Endothelial cell of hepatic sinusoid (primary cell): ENCODE data around the gene CLDN6.
"Not testable (repeated sequence)": the region's sequence is repeated elsewhere in the genome, so short reads cannot be mapped to it uniquely, and the experiment has no call there.

Source experiments
- in situ Hi-C: cut with HindIII; loops from 2 replicates; pipeline ENCODE4 v1.10.0; 2017; ENCODE audit warnings: low sequenced_read_pairs

CLDN6 gene

DNA sequence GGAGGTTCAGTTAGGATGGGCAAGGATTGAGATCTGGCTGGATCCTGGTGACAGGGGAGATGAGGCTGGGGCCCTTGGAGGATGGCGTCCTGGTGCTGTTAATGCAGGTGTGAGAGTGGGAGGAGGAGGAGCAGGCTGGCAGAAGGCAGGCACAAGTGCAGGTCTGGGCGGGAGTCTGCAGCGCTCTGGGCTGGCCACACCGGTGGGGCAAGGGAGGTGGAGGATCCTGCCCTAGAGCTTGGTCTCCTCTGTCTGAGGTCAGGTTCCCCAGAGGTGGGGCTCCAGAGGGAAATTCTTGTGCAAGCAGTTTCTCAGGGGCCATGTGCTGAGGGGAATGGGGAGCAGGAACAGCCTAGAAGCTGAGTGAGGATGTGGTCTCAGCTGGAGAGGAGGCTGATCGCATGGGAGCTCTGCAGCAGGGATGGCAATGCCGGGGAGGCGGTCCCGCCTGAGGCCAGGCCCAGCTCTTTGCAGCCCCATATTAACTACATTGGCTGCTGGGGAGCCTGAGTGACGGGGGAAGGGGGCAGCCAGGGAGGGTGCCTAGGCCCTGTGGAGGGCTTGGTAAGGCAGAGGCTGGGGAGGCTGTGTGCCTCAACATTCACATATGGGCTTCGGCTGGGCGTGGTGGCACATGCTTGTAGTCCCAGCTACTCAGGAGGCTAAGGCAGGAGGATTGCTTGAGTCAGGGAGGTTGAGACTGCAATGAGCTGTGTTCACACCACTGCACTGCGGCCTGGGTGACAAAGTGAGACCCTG lies 34.8 kb upstream of the CLDN6 start:
- in situ Hi-C loops = not testable (repeated sequence)

- in situ Hi-C loops = no loop called here
These were observed 33.5 kb upstream of the CLDN6 start for GRCh38 chr16:3051494-3051893.

GRCh38 chr16:3051009-3051408 lies 33.0 kb upstream of the CLDN6 start:
- in situ Hi-C loops = no loop called here

DNA sequence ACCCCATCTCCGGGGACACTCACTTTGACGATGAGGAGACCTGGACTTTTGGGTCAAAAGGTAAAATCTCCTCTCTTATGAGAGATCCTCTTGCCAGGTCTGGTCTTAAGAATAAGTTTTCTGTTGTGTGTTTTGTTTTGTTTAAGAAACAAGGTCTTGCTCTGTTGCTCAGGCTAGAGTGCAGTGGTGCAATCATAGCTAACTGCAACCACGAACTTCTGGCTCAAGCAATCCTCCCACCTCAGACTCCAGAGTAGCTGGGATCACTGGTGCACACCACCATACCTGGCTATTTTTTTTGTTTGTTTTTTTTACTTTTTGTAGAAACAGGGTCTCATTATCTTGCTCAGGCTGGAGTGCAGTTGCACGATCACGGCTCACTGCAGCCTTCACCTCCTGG lies 32.5 kb upstream of the CLDN6 start:
- in situ Hi-C loops = no loop called here

DNA sequence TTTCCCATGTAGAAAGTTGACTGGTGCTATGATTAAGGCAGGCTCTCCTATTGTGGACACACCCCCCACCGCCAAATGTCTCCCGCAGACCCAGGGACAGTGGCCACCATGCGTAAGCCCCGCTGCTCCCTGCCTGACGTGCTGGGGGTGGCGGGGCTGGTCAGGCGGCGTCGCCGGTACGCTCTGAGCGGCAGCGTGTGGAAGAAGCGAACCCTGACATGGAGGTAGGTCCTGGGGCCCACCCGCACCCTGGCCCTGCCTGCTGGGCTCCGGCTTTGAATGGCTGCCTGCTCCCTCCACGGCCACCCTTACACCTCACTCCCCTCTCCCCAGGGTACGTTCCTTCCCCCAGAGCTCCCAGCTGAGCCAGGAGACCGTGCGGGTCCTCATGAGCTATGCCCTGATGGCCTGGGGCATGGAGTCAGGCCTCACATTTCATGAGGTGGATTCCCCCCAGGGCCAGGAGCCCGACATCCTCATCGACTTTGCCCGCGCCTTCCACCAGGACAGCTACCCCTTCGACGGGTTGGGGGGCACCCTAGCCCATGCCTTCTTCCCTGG lies 32.0 kb upstream of the CLDN6 start:
- in situ Hi-C loops = loop anchor here (5.0 kb wide), 2 partner anchors 47 to 102 kb away; partner anchors contain the start of gene ZSCAN10

GRCh38 chr16:3047387-3047720 lies 29.4 kb upstream of the CLDN6 start:
- in situ Hi-C loops = loop anchor here (5.0 kb wide), 2 partner anchors 50 to 105 kb away; partner anchors contain the start of gene ZSCAN10

GRCh38 chr16:3046641-3047386 lies 28.8 kb upstream of the CLDN6 start:
- in situ Hi-C loops = loop anchor here (5.0 kb wide), 2 partner anchors 50 to 105 kb away; partner anchors contain the start of gene ZSCAN10

GRCh38 chr16:3045758-3046640 lies 28.0 kb upstream of the CLDN6 start, which contains the start of gene MMP25:
TSS of gene MMP25 (plus strand) at chr16:3046561. CDS start at chr16:3046918, 357 bp downstream.
- in situ Hi-C loops = loop anchor here (5.0 kb wide), 2 partner anchors 51 to 106 kb away; partner anchors contain the start of gene ZSCAN10

DNA sequence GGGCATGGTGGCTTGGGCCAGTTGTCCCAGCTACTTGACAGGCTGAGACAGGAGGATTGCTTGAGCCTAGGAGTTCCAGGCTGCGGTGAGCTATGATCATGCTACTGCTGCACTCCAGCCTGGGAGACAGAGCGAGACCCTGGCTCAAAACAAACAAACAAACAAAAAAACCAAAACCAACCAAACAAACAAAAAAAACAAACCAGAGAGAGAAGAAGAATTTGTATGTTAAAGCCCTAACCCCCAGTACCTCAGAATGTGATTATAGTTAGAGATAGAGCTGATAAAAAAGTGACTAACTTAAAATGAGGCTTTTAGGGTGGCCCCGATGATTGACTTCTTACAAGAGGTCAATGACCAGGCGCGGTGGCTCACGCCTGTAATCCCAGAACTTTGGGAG lies 26.7 kb upstream of the CLDN6 start:
- in situ Hi-C loops = loop anchor here (5.0 kb wide), 2 partner anchors 53 to 108 kb away; partner anchors contain the start of gene ZSCAN10

GRCh38 chr16:3042376-3042775 lies 24.4 kb upstream of the CLDN6 start:
- in situ Hi-C loops = no loop called here

GRCh38 chr16:3038896-3039295 lies 20.9 kb upstream of the CLDN6 start:
- in situ Hi-C loops = no loop called here

GRCh38 chr16:3038256-3038655 lies 20.3 kb upstream of the CLDN6 start:
- in situ Hi-C loops = no loop called here

GRCh38 chr16:3036726-3037315 lies 18.8 kb upstream of the CLDN6 start, which contains the start of gene BICDL2:
TSS of gene BICDL2 (minus strand) at chr16:3036944. CDS start at chr16:3035496, 1,448 bp downstream.
- in situ Hi-C loops = no loop called here

DNA sequence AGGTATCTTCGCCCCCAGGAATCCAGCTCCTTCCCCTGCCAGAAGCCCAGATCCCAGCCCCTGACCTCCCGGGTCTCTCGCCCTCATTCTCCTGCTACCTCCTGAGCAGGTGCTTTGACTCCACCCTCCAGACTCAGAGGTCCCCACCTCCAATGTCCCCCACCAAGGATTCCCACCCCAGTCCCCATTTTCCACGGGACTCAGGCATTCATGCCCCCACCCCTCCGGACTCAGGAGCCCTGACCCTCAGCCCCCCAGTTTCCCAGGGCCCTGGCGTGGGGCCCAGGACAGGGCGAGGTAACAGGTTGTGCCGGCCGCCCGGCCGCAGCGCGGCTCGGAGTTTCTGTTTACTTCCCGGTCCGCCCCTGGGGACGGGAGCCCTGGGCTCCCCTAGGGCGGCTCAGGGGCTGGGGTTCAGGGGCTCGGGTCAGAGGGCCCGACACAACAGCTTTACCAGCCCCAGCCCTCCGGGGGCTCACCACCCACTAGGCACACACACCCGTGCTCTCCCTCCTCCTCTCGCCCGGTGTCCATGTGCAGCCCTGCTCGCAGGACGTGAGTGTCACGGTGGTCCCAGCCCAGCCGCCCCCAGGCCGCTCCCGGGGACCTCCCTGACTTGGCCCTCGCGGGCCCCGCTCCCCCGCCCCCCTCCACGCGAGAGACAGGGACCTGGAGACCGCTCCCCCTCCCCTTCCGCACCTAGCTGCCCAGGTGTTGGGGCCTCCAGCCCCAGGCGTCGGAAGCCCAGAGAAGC lies 18.2 kb upstream of the CLDN6 start:
- in situ Hi-C loops = no loop called here

- in situ Hi-C loops = no loop called here
These were observed 17.4 kb upstream of the CLDN6 start for GRCh38 chr16:3035289-3035971.

- in situ Hi-C loops = no loop called here
These were observed 14.6 kb upstream of the CLDN6 start for GRCh38 chr16:3032624-3033023.

DNA sequence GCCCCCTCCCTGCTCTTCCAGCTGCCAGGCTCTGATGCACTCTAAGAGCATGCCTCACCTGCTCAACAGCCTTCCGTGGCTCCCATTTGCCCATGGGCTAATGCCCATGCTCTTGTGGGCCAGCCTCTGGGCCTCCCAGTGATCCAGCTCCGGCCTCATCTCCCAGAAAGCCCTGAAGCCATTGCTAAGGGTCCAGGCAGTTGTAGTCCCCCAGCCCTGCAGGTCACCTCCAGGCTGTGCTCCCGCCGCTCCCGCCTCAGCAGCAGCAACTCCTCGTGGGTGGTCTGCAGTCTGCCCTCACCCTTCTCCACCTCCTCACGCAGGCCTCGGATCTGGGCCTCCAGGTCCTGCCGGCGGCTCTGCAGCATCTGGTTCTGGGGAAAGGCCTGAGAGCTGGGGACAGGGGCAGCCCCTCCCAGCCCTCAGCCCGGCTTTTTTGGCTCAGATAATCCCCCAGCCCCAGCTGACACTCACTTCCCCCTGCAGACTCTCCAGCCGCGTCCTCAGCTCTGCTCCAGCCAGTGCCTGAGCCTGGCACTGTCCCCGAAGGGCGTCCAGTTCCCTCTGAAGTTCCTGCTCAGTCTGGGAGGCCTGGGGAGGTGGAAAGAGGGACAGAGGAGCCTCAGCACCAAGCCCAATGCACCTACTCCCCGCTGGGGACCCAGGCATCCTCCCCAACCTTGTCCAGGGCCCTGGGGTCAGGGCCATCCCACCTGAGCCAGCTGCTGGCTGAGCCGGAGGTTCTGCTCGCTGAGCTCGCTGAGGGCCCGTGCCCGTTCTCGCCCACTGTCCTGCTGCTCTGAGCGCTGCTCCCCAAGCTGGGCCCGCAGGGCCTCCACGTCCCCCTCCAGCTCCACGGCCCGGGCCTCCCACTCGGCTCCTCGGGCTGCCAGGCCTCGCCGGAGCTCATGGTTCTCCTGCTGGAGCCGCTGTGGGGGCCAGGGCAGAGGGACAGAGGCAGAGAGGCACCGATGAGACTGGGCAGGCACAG lies 12.5 kb upstream of the CLDN6 start:
- in situ Hi-C loops = no loop called here
